KG1 (cell line): ENCODE measurements around the gene BET1.

ENCODE experiments used
- DNase-seq: peaks from one replicate; lab custom pipeline; 2025; lab: John Stamatoyannopoulos, UW

The BET1 gene

GRCh38 chr7:94011714-94012353, 7.7 kb upstream of the BET1 start:
- DNase-seq: no peak

GRCh38 chr7:94008537-94008936, 4.4 kb upstream of the BET1 start:
- DNase-seq: no peak

GRCh38 chr7:94005753-94006152, 1.6 kb upstream of the BET1 start:
- DNase-seq: no peak

GRCh38 chr7:94003446-94004023, 620 bp downstream of the BET1 start:
- DNase-seq: peak; percentile 39

GRCh38 chr7:94001396-94001795, 2.8 kb downstream of the BET1 start:
- no peak for DNase-seq

- DNase-seq: no peak
These were observed 6.3 kb downstream of the BET1 start for GRCh38 chr7:93997868-93998267.

GRCh38 chr7:93992421-93993110, 11.6 kb downstream of the BET1 start:
- no peak for DNase-seq

- no peak for DNase-seq
These were observed 16.9 kb downstream of the BET1 start for GRCh38 chr7:93987297-93987696.

GRCh38 chr7:93985101-93985500, 19.1 kb downstream of the BET1 start:
- DNase-seq: no peak

GRCh38 chr7:93984024-93984423, 20.1 kb downstream of the BET1 start:
- no peak for DNase-seq

GRCh38 chr7:93981480-93981874, 22.7 kb downstream of the BET1 start:
- no peak for DNase-seq

- no peak for DNase-seq
These were observed 23.2 kb downstream of the BET1 start for GRCh38 chr7:93980744-93981479.

- no peak for DNase-seq
These were observed 26.8 kb downstream of the BET1 start for GRCh38 chr7:93977211-93977950.

GRCh38 chr7:93973134-93973533, 31.0 kb downstream of the BET1 start:
- no peak for DNase-seq

- no peak for DNase-seq
These were observed 32.0 kb downstream of the BET1 start for GRCh38 chr7:93972029-93972725.

GRCh38 chr7:93968911-93969620, 35.1 kb downstream of the BET1 start:
- no peak for DNase-seq

- no peak for DNase-seq
These were observed 39.3 kb downstream of the BET1 start for GRCh38 chr7:93964813-93965212.

GRCh38 chr7:93964262-93964661, 39.9 kb downstream of the BET1 start:
- DNase-seq: no peak

GRCh38 chr7:93960986-93961385, 43.2 kb downstream of the BET1 start:
- DNase-seq: no peak

- no peak for DNase-seq
These were observed 45.5 kb downstream of the BET1 start for GRCh38 chr7:93958651-93959050.

- DNase-seq: no peak
These were observed 45.9 kb downstream of the BET1 start for GRCh38 chr7:93958216-93958615.
